Keratinocyte (primary cell): Measurements from ENCODE around the gene CAMK2G. TPM values are rescaled to one million over a fixed set of nuclear protein-coding genes. Genes with fewer than 3 reads are reported as not detected.

Experiments used
- DNase-seq: peaks from one replicate; pipeline ENCODE4 v3.0.0-alpha.2; 2011; ENCODE audit warnings: low read depth, missing footprints, low spot score
- FAIRE-seq: peaks from 2 replicates; lab custom pipeline; 2011; peaks lifted over from hg19 to GRCh38; lab: Jason Lieb, UNC
- H2AFZ ChIP-seq: 2 replicates; pipeline ENCODE4 v1.6.0; 2012; ENCODE audit warnings: low read length, control low read depth, inconsistent platforms; ENCODE audit not compliant: control insufficient read depth
- H3K27ac ChIP-seq: 2 replicates; pipeline ENCODE4 v1.5.1; 2011; ENCODE audit warnings: low read length; ENCODE audit not compliant: control insufficient read depth, insufficient read depth
- H3K27me3 ChIP-seq: 3 replicates; pipeline ENCODE4 v1.6.0; 2011; ENCODE audit warnings: low read length; ENCODE audit not compliant: control insufficient read depth, insufficient read depth; ENCODE audit errors: extremely low read depth
- H3K36me3 ChIP-seq, 2 experiments: 2 replicates in 1 of 2; 3 replicates in 1 of 2; pipeline ENCODE4 v1.5.1; 2011; ENCODE audit warnings: low read length in 2 of 2, mild to moderate bottlenecking in 1 of 2; ENCODE audit not compliant: control insufficient read depth in 2 of 2, insufficient read depth in 2 of 2; ENCODE audit errors: extremely low read depth in 1 of 2
- H3K4me1 ChIP-seq: 3 replicates; pipeline ENCODE4 v1.5.1; 2011; ENCODE audit warnings: low read length; ENCODE audit not compliant: control insufficient read depth, insufficient read depth; ENCODE audit errors: extremely low read depth
- H3K4me2 ChIP-seq: 3 replicates; pipeline ENCODE4 v1.6.0; 2011; ENCODE audit warnings: low read depth, low read length; ENCODE audit not compliant: control insufficient read depth, insufficient read depth; ENCODE audit errors: extremely low read depth
- H3K4me3 ChIP-seq, 3 experiments: fragments of 200-600 bp in 1 of 3; sonication (generic) in 1 of 3; 2 replicates in 2 of 3; 3 replicates in 1 of 3; pipeline ENCODE4 v1.5.1; 2011 to 2016; ENCODE audit warnings: low read length in 3 of 3, mild to moderate bottlenecking in 3 of 3, control low read depth in 2 of 3, inconsistent platforms in 1 of 3, low read depth in 1 of 3, mixed read lengths in 1 of 3, mixed run types in 1 of 3, moderate library complexity in 1 of 3; ENCODE audit not compliant: control insufficient read depth in 2 of 3, insufficient read depth in 2 of 3; ENCODE audit errors: extremely low read depth in 1 of 3
- H3K79me2 ChIP-seq: 2 replicates; pipeline ENCODE4 v1.6.0; 2012; ENCODE audit warnings: low read length; ENCODE audit not compliant: control insufficient read depth, insufficient read depth
- H3K9ac ChIP-seq: 3 replicates; pipeline ENCODE4 v1.6.0; 2011; ENCODE audit warnings: low read length; ENCODE audit not compliant: control insufficient read depth, insufficient read depth; ENCODE audit errors: extremely low read depth
- H3K9me1 ChIP-seq: 3 replicates; pipeline ENCODE4 v1.6.0; 2011; ENCODE audit warnings: low read length; ENCODE audit not compliant: control insufficient read depth, insufficient read depth; ENCODE audit errors: extremely low read depth
- H3K9me3 ChIP-seq: 2 replicates; pipeline ENCODE4 v1.5.1; 2012; ENCODE audit warnings: low read depth, low read length; ENCODE audit not compliant: control insufficient read depth
- H4K20me1 ChIP-seq: 3 replicates; pipeline ENCODE4 v1.6.0; 2011; ENCODE audit warnings: low read length; ENCODE audit not compliant: control insufficient read depth, insufficient read depth; ENCODE audit errors: extremely low read depth
- CTCF ChIP-seq, 3 experiments: IDR thresholded peaks in 1 of 3; conservative IDR thresholded peaks in 1 of 3; optimal IDR thresholded peaks in 1 of 3; 2 replicates in 2 of 3; 3 replicates in 1 of 3; pipeline versions ENCODE3 to v1.5.1; 2011; ENCODE audit warnings: low read length in 3 of 3, mild to moderate bottlenecking in 3 of 3, moderate library complexity in 2 of 3, control low read depth in 1 of 3, inconsistent platforms in 1 of 3; ENCODE audit not compliant: insufficient read depth in 2 of 3; ENCODE audit errors: extremely low read depth in 1 of 3
- EZH2 ChIP-seq: IDR thresholded peaks from one replicate; pipeline ENCODE4 v1.6.1; 2012; ENCODE audit warnings: inconsistent platforms, mild to moderate bottlenecking, low read length, moderate library complexity
- dilution Hi-C: fragments of 300-500 bp; cut with MboI; formaldehyde crosslinking; loops from one replicate; pipeline ENCODE4 v1.7.0; 2020; ENCODE audit warnings: low sequenced_read_pairs; ENCODE audit not compliant: extremely low pct_ligation_motif_present
- polyA plus RNA-seq, 5 experiments: library from polyadenylated mRNA; depleted of rRNA in 3 of 5; stranded (reverse) in 3 of 5; stranded (forward) in 1 of 5; unstranded in 1 of 5; fragments of >200 nt; gene quantifications; 1 replicate in 1 of 5; 2 replicates in 3 of 5; 3 replicates in 1 of 5; pipeline versions ENCODE4 v1.2.1 to v1.2.3, GENCODE V29; 2011 to 2012; ENCODE audit warnings: missing spikeins in 2 of 5, low read depth in 1 of 5, low replicate concordance in 1 of 5

Gene CAMK2G
- polyA plus RNA-seq, 1 donor (not counting 4 experiments of a cell fraction or from before 2014, with no cell fraction given), result 17.6 TPM

DNA sequence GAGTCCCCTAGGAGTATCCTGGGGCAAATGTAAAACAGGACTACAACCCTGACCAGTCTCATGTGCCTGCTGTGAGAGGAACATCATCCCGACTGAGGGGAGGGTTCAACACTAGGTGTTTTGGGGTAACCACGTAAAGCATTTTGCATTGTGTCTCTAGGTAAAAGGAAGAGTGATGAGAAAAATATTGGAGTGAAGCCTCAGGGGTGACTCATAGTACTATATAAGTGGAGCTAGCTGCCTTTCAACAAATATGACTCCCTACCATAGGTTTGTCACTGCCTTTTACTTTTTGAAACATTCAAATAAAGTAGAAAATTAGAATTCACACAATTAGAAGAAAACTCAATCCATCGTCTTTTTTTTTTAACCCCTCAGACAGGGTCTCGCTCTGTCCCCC, 2.6 kb upstream of the CAMK2G start:
- Histone ChIP-seq H3K9ac (no peak overlapping the region), H3K4me1 (peaks cover 35% of the 10 kb centered on the region), H3K27me3 (no peaks in the 10 kb centered on the region), H3K9me3 (no peaks in the 10 kb centered on the region), H3K27ac (no peak overlapping the region), H4K20me1 (no peaks in the 10 kb centered on the region), H3K79me2 (peaks cover 7% of the 10 kb centered on the region), H3K36me3 (peaks cover 0 to 1% of the 10 kb centered on the region in 2 experiments), H2AFZ (no peak overlapping the region), H3K4me3 (no peak overlapping the region), H3K4me2 (peak overlapping the region; percentile 42), H3K9me1 (peaks cover 3% of the 10 kb centered on the region)
- peak; percentile 23 for FAIRE-seq
- no peak for DNase-seq
- no peak for TF ChIP-seq CTCF (optimal IDR thresholded peaks at IDR 0.05 in 1 of 3, IDR thresholded peaks at IDR 0.05 in 1 of 3, conservative IDR thresholded peaks at IDR 0.05 in 1 of 3; ENCODE audit: extremely low read depth in 1 of 3, insufficient read depth in 2 of 3, low read length in 3 of 3)
- no peak for TF ChIP-seq EZH2
- dilution Hi-C loops, result no loop called here

DNA sequence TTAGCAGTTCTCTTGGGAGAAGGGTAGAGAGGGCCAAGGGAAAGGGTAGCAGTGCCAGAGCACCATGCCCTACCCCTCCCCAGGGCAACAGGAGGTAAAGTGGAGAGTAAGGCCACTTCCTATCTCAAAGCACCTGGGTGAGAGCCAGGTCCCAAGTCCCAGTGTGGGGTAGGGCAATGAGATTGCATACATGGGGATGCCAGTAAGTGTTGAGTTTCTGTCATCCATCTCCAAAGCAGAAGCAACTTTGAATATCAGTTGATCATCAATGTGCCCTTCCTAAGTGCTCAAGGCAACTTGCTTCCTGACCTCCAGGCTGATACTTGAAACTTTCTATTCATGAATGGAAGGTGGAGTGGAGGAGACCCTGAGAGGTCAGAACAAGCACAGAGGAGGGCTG, 2.2 kb upstream of the CAMK2G start:
- FAIRE-seq (no peak), DNase-seq (no peak)
- Histone ChIP-seq H3K9ac (no peak overlapping the region), H3K27me3 (no peaks in the 10 kb centered on the region), H2AFZ (no peak overlapping the region), H3K9me1 (peaks cover 3% of the 10 kb centered on the region), H4K20me1 (no peaks in the 10 kb centered on the region), H3K4me3 (no peak overlapping the region), H3K4me1 (peaks cover 35% of the 10 kb centered on the region), H3K9me3 (no peaks in the 10 kb centered on the region), H3K4me2 (peak overlapping the region; percentile 42), H3K36me3 (peaks cover 0 to 1% of the 10 kb centered on the region in 2 experiments), H3K27ac (peak overlapping the region; percentile 10), H3K79me2 (peaks cover 7% of the 10 kb centered on the region)
- TF ChIP-seq EZH2 (no peak), CTCF (optimal IDR thresholded peaks at IDR 0.05 in 1 of 3, IDR thresholded peaks at IDR 0.05 in 1 of 3, conservative IDR thresholded peaks at IDR 0.05 in 1 of 3; ENCODE audit: extremely low read depth in 1 of 3, insufficient read depth in 2 of 3, low read length in 3 of 3) (no peak)
- dilution Hi-C loops, result no loop called here
